AG09309 (cell line): ENCODE data around the gene ACO2.

ENCODE experiments used
- DNase-seq: peaks from one replicate; pipeline ENCODE4 v3.0.0-alpha.2; 2010; ENCODE audit warnings: low read depth
- H3K4me3 ChIP-seq: 2 replicates; pipeline ENCODE4 v1.5.1; 2011; ENCODE audit warnings: mild to moderate bottlenecking, low read depth, low read length, moderate library complexity; ENCODE audit not compliant: control insufficient read depth
- CTCF ChIP-seq: IDR thresholded peaks from 2 replicates; pipeline ENCODE4 v1.5.1; 2011; ENCODE audit warnings: mild to moderate bottlenecking, low read depth, low read length, inconsistent platforms; ENCODE audit not compliant: insufficient read depth, control insufficient read depth; ENCODE audit errors: missing control alignments

ACO2 gene

DNA sequence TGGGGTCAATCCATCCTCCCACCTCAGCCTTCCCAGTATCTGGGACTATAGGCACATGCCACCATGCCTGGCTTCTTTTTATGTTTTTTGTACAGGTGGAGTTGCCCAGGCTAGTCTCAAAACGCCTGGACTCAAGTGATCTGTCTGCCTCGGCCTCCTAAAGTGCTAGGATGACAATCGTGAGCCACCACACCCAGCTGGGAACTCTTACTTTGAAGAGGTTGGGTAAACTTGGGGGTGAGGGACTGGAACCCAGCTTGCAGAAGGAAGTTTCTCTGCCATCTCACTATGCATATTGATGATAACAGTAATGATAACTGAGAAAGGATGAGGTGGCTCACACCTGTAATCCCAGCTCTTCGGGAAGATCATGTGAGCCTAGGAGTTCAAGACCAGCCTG is 35.9 kb downstream of the ACO2 start:
- H3K4me3 ChIP-seq: no peak overlapping the region
- DNase-seq: no peak
- TF ChIP-seq CTCF: no peak

GRCh38 chr22:41505511-41506220 is 36.7 kb downstream of the ACO2 start:
- TF ChIP-seq CTCF: no peak
- DNase-seq: no peak
- H3K4me3 ChIP-seq: no peak overlapping the region

- no peak for DNase-seq
- H3K4me3 ChIP-seq: no peak overlapping the region
- no peak for TF ChIP-seq CTCF
These were observed 38.6 kb downstream of the ACO2 start for GRCh38 chr22:41507330-41508063.

- H3K4me3 ChIP-seq: no peak overlapping the region
- TF ChIP-seq CTCF: no peak
- no peak for DNase-seq
These were observed 39.9 kb downstream of the ACO2 start for GRCh38 chr22:41508770-41509170.

DNA sequence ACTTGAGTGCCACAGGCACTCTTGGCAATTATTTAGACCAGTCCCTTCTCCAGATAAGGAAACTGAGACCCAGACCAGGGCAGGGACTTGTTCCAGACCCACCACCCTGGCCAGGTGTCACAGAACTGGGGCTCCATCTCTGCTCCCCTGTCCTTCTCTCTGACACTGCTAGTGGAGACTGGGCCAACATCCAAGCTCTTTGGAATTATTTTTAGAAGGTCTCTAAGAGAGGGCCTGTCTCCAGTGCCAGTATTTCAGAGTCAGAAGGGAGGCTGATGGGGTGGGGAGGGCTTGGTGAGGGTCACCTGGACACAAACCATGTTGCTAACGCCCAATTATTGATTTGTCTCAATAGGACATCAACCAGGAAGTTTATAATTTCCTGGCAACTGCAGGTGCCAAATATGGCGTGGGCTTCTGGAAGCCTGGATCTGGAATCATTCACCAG is 42.6 kb downstream of the ACO2 start:
- no peak overlapping the region for H3K4me3 ChIP-seq
- TF ChIP-seq CTCF: no peak
- no peak for DNase-seq

DNA sequence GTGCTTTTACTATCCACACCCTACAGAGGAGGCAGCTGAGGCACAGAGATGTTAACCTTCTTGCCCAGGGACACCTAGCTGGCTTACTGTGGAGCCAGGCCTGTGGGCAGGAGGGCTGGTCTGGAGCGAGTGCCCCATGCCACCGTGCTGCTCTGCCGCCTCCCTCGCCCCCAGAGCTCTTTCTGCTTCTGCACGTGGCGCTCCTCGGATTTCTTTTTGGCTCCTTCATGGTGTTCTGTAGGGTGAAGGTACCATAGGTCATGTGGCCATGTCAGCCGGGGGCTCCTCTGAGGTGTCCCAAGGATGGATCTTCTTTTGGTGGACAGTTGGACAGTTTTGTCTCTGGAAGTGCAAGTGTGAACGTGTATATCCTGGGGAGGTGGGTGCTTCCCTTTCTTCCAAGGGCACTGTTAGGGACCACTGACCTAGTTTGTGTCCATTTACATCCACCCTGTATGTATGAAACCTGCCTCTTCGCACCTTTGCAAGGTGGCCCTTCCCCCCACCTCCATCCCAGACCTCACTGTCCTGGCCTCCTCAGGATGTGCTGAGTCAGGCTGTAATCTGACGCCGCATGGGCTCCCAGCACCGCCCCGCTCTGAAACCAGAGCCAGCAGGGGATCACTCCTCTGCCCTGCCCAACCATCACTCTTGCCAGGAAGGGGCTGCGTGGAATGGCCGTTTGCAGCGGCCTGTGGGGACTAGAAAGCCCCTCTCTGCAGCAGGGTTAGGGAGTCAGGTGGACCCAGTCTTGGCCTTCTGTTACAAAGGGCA is 43.7 kb downstream of the ACO2 start:
- no peak for TF ChIP-seq CTCF
- H3K4me3 ChIP-seq: no peak overlapping the region
- no peak for DNase-seq
